K562 (cell line): ENCODE measurements around the gene KRT71. TPM values are rescaled to one million over a fixed set of nuclear protein-coding genes. Genes with fewer than 3 reads are reported as not detected.

Experiments
- ATAC-seq: fragments of 200-7000 bp; cut with Tn5 transposase; 3 replicates; pipeline ENCODE4 v1.9.1; 2020; ENCODE audit warnings: moderate library complexity
- BruUV-seq: library from RNA; stranded (reverse); fragments of 400-500 nt; replicated peaks from 2 replicates; lab custom pipeline; 2021; lab: Mats Ljungman, UMichigan
- CTCF ChIA-PET: fragments of 300-600 bp; formaldehyde crosslinking; extraction: SDS; loops from one replicate; lab custom pipeline; 2021; ENCODE audit warnings: low intra/inter-chr PET ratio; lab: Yijun Ruan, JAX
- POLR2A ChIA-PET: fragments of 300-600, 350-650 bp; sonication (Branson Sonifier 250); formaldehyde crosslinking; extraction: SDS; loops from one replicate; lab custom pipeline; 2021; ENCODE audit warnings: antibody characterized with exemption, inconsistent platforms; lab: Yijun Ruan, JAX
- DNase-seq, 4 experiments: peaks; one replicate each; pipeline versions ENCODE4 v3.0.0 to v3.0.0-alpha.2; 2011 to 2018; ENCODE audit warnings: low spot score in 3 of 4, mixed read lengths in 3 of 4; ENCODE audit errors: extremely low read depth in 1 of 4
- FAIRE-seq: peaks from 2 replicates; lab custom pipeline; 2011; peaks lifted over from hg19 to GRCh38; lab: Jason Lieb, UNC
- H2AFZ ChIP-seq: 2 replicates; pipeline ENCODE4 v1.6.0; 2011; ENCODE audit warnings: low read depth, low read length, control low read depth, inconsistent platforms
- H3K27ac ChIP-seq: fragments of 200-600 bp; 3 replicates; pipeline ENCODE4 v1.8.0; 2011; ENCODE audit warnings: low read depth, mild to moderate bottlenecking, control low read depth, inconsistent platforms, low read length, moderate library complexity, mixed read lengths; ENCODE audit errors: extremely low read depth
- H3K27me3 ChIP-seq, 2 experiments: fragments of 300-600 bp in 1 of 2; 2 replicates in 1 of 2; 3 replicates in 1 of 2; pipeline versions ENCODE4 v1.6.0 to v1.8.0; 2011; ENCODE audit warnings: inconsistent platforms in 2 of 2, low read length in 2 of 2, mild to moderate bottlenecking in 1 of 2, mixed read lengths in 1 of 2, moderate library complexity in 1 of 2; ENCODE audit not compliant: control insufficient read depth in 2 of 2, insufficient read depth in 2 of 2
- H3K36me3 ChIP-seq: fragments of 300-600 bp; 3 replicates; pipeline ENCODE4 v1.8.0; 2011; ENCODE audit warnings: mild to moderate bottlenecking, low read length, inconsistent platforms; ENCODE audit not compliant: control insufficient read depth, insufficient read depth
- H3K4me1 ChIP-seq, 2 experiments: fragments of 200-600 bp in 1 of 2; replicated peaks in 1 of 2; 2 replicates in 1 of 2; 3 replicates in 1 of 2; pipeline versions ENCODE4 v1.5.1 to v1.8.0; 2011; ENCODE audit warnings: inconsistent platforms in 2 of 2, low read length in 2 of 2, mild to moderate bottlenecking in 1 of 2, mixed read lengths in 1 of 2, moderate library complexity in 1 of 2; ENCODE audit not compliant: control insufficient read depth in 2 of 2, insufficient read depth in 2 of 2
- H3K4me2 ChIP-seq: 2 replicates; pipeline ENCODE4 v1.6.1; 2011; ENCODE audit warnings: low read length, control low read depth, inconsistent platforms, mixed read lengths; ENCODE audit not compliant: insufficient read depth
- H3K4me3 ChIP-seq: fragments of 200-600 bp; sonication (generic), shearing (Covaris generic); 2 replicates; pipeline ENCODE4 v1.5.1; 2016; ENCODE audit warnings: control low read depth, inconsistent platforms
- H3K79me2 ChIP-seq: fragments of 200-600 bp; 3 replicates; pipeline ENCODE4 v1.8.0; 2011; ENCODE audit warnings: low read length, inconsistent platforms; ENCODE audit not compliant: control insufficient read depth, insufficient read depth
- H3K9ac ChIP-seq, 2 experiments: 2 replicates each; pipeline versions ENCODE4 v1.6.0 to v1.6.1; 2011; ENCODE audit warnings: low read depth in 2 of 2, low read length in 2 of 2, control low read depth in 1 of 2, inconsistent platforms in 1 of 2, mild to moderate bottlenecking in 1 of 2, mixed read lengths in 1 of 2; ENCODE audit not compliant: insufficient read depth in 1 of 2
- H3K9me1 ChIP-seq: one replicate; pipeline ENCODE4 v1.6.0; 2011; ENCODE audit warnings: inconsistent platforms, mild to moderate bottlenecking, low read length, moderate library complexity; ENCODE audit not compliant: control insufficient read depth, insufficient read depth
- H3K9me3 ChIP-seq: replicated peaks from 2 replicates; pipeline ENCODE4 v1.5.1; 2011; ENCODE audit warnings: low read depth, low read length, inconsistent platforms; ENCODE audit not compliant: control insufficient read depth, insufficient read depth
- H4K20me1 ChIP-seq: replicated peaks from 2 replicates; pipeline ENCODE4 v1.6.1; 2011; ENCODE audit warnings: low read length, inconsistent platforms, mixed read lengths; ENCODE audit not compliant: control insufficient read depth, insufficient read depth
- BDP1 ChIP-seq: IDR thresholded peaks from 3 replicates; pipeline ENCODE4 v1.6.1; 2011; ENCODE audit not compliant: insufficient read length, insufficient read depth
- COPS2 ChIP-seq: fragments of 450-650 bp; conservative IDR thresholded peaks from 2 replicates; pipeline ENCODE4 v1.6.1; 2016; ENCODE audit warnings: mild to moderate bottlenecking, moderate library complexity
- FOXK2 ChIP-seq, 2 experiments: fragments of 450-650 bp; IDR thresholded peaks in 1 of 2; conservative IDR thresholded peaks in 1 of 2; 2 replicates each; pipeline ENCODE4 v1.6.1; 2016; ENCODE audit warnings: low read depth in 2 of 2, mild to moderate bottlenecking in 1 of 2
- JUND ChIP-seq, 2 experiments: IDR thresholded peaks; 2 replicates in 1 of 2; 3 replicates in 1 of 2; pipeline ENCODE4 v1.6.1; 2011; ENCODE audit warnings: borderline replicate concordance in 2 of 2, low read depth in 2 of 2, low read length in 2 of 2, improper control_type of control experiment in 1 of 2, missing biosample characterization in 1 of 2, missing genetic modification characterization in 1 of 2, missing genetic modification reagents in 1 of 2
- KDM2B ChIP-seq: fragments of 250-450 bp; sonication (Bioruptor Pico); IDR thresholded peaks from 2 replicates; pipeline ENCODE4 v1.8.0; 2021; ENCODE audit warnings: mild to moderate bottlenecking, moderate library complexity
- NR2F6 ChIP-seq: fragments of 450-650 bp; formaldehyde crosslinking; IDR thresholded peaks from 2 replicates; pipeline ENCODE4 v1.4.0; 2020; ENCODE audit warnings: mild to moderate bottlenecking
- PML ChIP-seq: IDR thresholded peaks from 2 replicates; pipeline ENCODE4 v1.6.1; 2012; ENCODE audit warnings: low read length, inconsistent platforms
- ZFP36 ChIP-seq: fragments of 150-350 bp; IDR thresholded peaks from 2 replicates; pipeline ENCODE4 v1.6.1; 2018; ENCODE audit warnings: low read length, low read depth; ENCODE audit not compliant: partially characterized antibody
- ZNF436 ChIP-seq: fragments of 250-450, 450-650 bp; sonication (Bioruptor Pico); formaldehyde crosslinking; IDR thresholded peaks from 2 replicates; pipeline ENCODE4 v1.7.0; 2020; ENCODE audit warnings: mild to moderate bottlenecking
- ZNF717 ChIP-seq: fragments of 250-450 bp; sonication (Bioruptor Pico); IDR thresholded peaks from 2 replicates; pipeline ENCODE4 v1.5.0; 2021
- WGBS: fragments of 100-300 bp; shearing (Covaris generic); methylation state at CpG from one replicate; pipeline ENCODE4 v1.1.6; 2016; ENCODE audit warnings: low coverage, mixed read lengths; ENCODE audit not compliant: insufficient coverage; ENCODE audit errors: missing lambda C conversion rate; 5-methylcytosine and 5-hydroxymethylcytosine counted together
- in situ Hi-C: fragments of 300-500 bp; cut with MboI; formaldehyde crosslinking; loops from 4 replicates; pipeline ENCODE4 v1.15.0; 2018; ENCODE audit warnings: inconsistent platforms, mixed read lengths
- intact Hi-C: fragments of 100-400 bp; cut with micrococcal nuclease; formaldehyde crosslinking; loops from 2 replicates; pipeline ENCODE4 v1.14.2; 2022
- polyA plus RNA-seq, 8 experiments: library from polyadenylated mRNA; depleted of rRNA in 4 of 8; stranded (reverse) in 5 of 8; unstranded in 3 of 8; fragments of >200 nt; fragmentation: Nextera tagmentation in 2 of 8; fragmentation: Illumina TruSeq in 1 of 8; extraction: Ambion mirVana in 2 of 8; extraction: Trizol in 1 of 8; gene quantifications; 2 replicates each; pipeline versions ENCODE4 v1.2.1 to v1.2.3, GENCODE V29; 2011 to 2014; ENCODE audit warnings: inconsistent platforms in 1 of 8, missing spikeins in 1 of 8
- total RNA-seq, 7 experiments: library from RNA; depleted of rRNA in 6 of 7; stranded (reverse); fragments of >200 nt in 6 of 7; fragmentation: Illumina TruSeq in 2 of 7; extraction: Trizol in 2 of 7; gene quantifications; 2 replicates each; pipeline versions ENCODE4 v1.2.1 to v1.2.3, GENCODE V29; 2011 to 2021; ENCODE audit warnings: low replicate concordance in 1 of 7
- TF ChIP-seq, protein P1 (sequence below): sonication (generic); formaldehyde crosslinking; IDR thresholded peaks from 2 replicates; pipeline ENCODE4 v1.8.0; 2022; ENCODE audit warnings: mild to moderate bottlenecking, missing genetic modification reagents
- TF ChIP-seq, protein P2 (sequence below): sonication (generic); formaldehyde crosslinking; IDR thresholded peaks from 2 replicates; pipeline ENCODE4 v1.8.1; 2022; ENCODE audit warnings: missing genetic modification reagents

KRT71 gene
- total and polyA plus RNA-seq, 9 of the 15 experiments (the other 6 are each of a cell fraction or from before 2014, with no cell fraction given) = not detected

DNA sequence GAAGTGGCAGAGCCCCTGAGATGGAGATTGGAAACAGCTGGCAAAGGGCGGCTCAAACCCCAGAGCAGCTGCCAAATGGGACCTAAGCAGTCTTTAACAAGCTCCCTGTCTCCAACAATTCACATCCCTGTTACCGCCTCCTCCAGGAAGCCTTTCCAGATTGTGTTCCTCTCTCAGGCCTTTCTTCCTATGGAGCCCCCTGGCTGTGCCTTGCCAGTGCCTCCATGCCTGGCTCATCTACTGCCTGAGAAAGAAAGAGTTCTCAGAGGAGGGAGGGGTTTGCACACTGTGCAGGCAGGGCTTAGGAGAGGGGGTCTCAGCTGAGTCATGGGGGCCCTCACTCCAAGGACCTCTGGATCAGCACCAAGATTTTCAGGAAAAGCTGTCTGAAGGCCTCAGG lies 29.5 kb upstream of the KRT71 start:
- intact Hi-C loops = loop anchor here (2.0 to 10.0 kb wide), 4 partner anchors 112 to 428 kb away; no protein-coding TSS in a partner anchor
- Histone ChIP-seq H2AFZ (no peak overlapping the region), H4K20me1 (peaks cover 5% of the 10 kb centered on the region), H3K79me2 (no peaks in the 10 kb centered on the region), H3K4me1 (peaks cover 0 to 3% of the 10 kb centered on the region in 2 experiments; a peak in 1 of 5 replicates), H3K27ac (no peak overlapping the region), H3K27me3 (peaks cover 15 to 41% of the 10 kb centered on the region in 2 experiments; a peak in 4 of 5 replicates), H3K4me2 (no peak overlapping the region), H3K9me1 (no peaks in the 10 kb centered on the region), H3K9ac (no peak overlapping the region), H3K36me3 (no peaks in the 10 kb centered on the region), H3K4me3 (no peak overlapping the region), H3K9me3 (no peaks in the 10 kb centered on the region)
- DNase-seq (no peak), FAIRE-seq (no peak), ATAC-seq (no peak)
- POLR2A ChIA-PET = interaction anchor here (0.7 kb wide), 1 partner anchor 531 kb away, joined by 3 read pairs; no protein-coding TSS in a partner anchor
- TF ChIP-seq JUND (IDR thresholded peaks at IDR 0.05; ENCODE audit: borderline replicate concordance, low read depth, low read length) (no peak), JUND (tag; IDR thresholded peaks at IDR 0.05; ENCODE audit: borderline replicate concordance, low read depth, low read length) (no peak), ZFP36 (peak; percentile 89)
- BruUV-seq = no TSS peak
- CTCF ChIA-PET = interaction anchor here (0.5 to 4.5 kb wide), 7 partner anchors 283 to 399 kb away, joined by 3 to 49 read pairs (median 6); no protein-coding TSS in a partner anchor
- in situ Hi-C loops = loop anchor here (5.0 kb wide), 1 partner anchor 285 kb away; no protein-coding TSS in a partner anchor
- WGBS = 5% methylated on average over 2 of the region's 2 CpGs

DNA sequence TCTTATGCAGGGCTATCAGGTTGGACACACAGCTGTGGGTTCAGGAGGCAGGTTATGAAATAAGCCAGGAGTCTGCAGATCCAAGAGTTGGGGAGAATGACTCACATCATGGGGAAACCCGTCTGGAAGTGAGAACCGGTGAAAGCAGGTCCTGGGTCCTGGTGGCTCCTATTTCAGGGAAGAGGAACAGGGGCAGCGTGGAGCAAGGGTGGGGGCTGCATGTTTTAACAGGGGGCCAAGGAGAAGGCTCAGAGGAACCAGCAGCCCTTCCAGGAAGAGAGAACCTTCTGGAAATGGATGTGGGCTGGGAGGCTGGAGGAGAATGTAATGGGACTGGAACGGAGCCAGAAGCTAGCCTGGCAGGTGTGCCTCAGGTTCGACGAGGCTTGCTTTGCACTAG lies 28.5 kb upstream of the KRT71 start:
- no peak overlapping the region for H3K4me3 ChIP-seq
- WGBS = 0% methylated on average over 6 of the region's 6 CpGs
- ATAC-seq = no peak
- H3K27me3 ChIP-seq = peaks cover 21 to 42% of the 10 kb centered on the region in 2 experiments
- intact Hi-C loops (loop anchor here (10.0 kb wide), 3 partner anchors 113 to 427 kb away; no protein-coding TSS in a partner anchor), in situ Hi-C loops (loop anchor here (5.0 kb wide), 1 partner anchor 286 kb away; no protein-coding TSS in a partner anchor)
- no TSS peak for BruUV-seq
- H3K79me2 ChIP-seq = no peaks in the 10 kb centered on the region
- H3K36me3 ChIP-seq = no peaks in the 10 kb centered on the region
- H2AFZ ChIP-seq = no peak overlapping the region
- FAIRE-seq = no peak
- ChIA-PET POLR2A (interaction anchor here (0.6 to 0.8 kb wide), 3 partner anchors 11 to 556 kb away, joined by 3 read pairs; no protein-coding TSS in a partner anchor), CTCF (interaction anchor here (4.5 kb wide), 1 partner anchor 298 kb away, joined by 49 read pairs; no protein-coding TSS in a partner anchor)
- H3K27ac ChIP-seq = no peak overlapping the region
- H3K9me3 ChIP-seq = no peaks in the 10 kb centered on the region
- no peak for DNase-seq
- H3K4me1 ChIP-seq = no peaks in the 10 kb centered on the region
- no peak overlapping the region for H3K4me2 ChIP-seq
- peaks cover 5% of the 10 kb centered on the region for H4K20me1 ChIP-seq
- H3K9ac ChIP-seq = no peak overlapping the region
- no peaks in the 10 kb centered on the region for H3K9me1 ChIP-seq
- no peak for TF ChIP-seq BDP1
- no peak for TF ChIP-seq FOXK2 (conservative IDR thresholded peaks at IDR 0.05 in 1 of 2, IDR thresholded peaks at IDR 0.05 in 1 of 2; ENCODE audit: low read depth in 2 of 2)
- TF ChIP-seq ZNF436 = no peak
- TF ChIP-seq, protein P1, sequence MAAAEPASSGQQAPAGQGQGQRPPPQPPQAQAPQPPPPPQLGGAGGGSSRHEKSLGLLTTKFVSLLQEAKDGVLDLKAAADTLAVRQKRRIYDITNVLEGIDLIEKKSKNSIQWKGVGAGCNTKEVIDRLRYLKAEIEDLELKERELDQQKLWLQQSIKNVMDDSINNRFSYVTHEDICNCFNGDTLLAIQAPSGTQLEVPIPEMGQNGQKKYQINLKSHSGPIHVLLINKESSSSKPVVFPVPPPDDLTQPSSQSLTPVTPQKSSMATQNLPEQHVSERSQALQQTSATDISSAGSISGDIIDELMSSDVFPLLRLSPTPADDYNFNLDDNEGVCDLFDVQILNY (CRISPR knock-in tag) = no peak
- no peak for TF ChIP-seq COPS2
- no peak for TF ChIP-seq KDM2B (CRISPR knock-in tag)
- TF ChIP-seq NR2F6 = no peak
- TF ChIP-seq PML = no peak
- no peak for TF ChIP-seq ZNF717 (CRISPR knock-in tag)
- TF ChIP-seq, protein P2, sequence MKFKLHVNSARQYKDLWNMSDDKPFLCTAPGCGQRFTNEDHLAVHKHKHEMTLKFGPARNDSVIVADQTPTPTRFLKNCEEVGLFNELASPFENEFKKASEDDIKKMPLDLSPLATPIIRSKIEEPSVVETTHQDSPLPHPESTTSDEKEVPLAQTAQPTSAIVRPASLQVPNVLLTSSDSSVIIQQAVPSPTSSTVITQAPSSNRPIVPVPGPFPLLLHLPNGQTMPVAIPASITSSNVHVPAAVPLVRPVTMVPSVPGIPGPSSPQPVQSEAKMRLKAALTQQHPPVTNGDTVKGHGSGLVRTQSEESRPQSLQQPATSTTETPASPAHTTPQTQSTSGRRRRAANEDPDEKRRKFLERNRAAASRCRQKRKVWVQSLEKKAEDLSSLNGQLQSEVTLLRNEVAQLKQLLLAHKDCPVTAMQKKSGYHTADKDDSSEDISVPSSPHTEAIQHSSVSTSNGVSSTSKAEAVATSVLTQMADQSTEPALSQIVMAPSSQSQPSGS (CRISPR knock-in tag) = no peak
